Peyer's patch (tissue), 4 donors: ENCODE data around the gene GNAI3. TPM values are rescaled to one million over a fixed set of nuclear protein-coding genes. Genes with fewer than 3 reads are reported as not detected.

Experiments used
- DNase-seq, 3 donors: peaks; one replicate each; pipeline ENCODE4 v3.0.0-alpha.2; 2017 to 2019
- H3K27ac ChIP-seq, 4 donors: fragments of 200-600 bp; sonication (generic); one replicate each; pipeline ENCODE4 v1.5.1; 2016 to 2019
- H3K27me3 ChIP-seq, 2 donors: fragments of 200-600 bp; sonication (generic); one replicate each; pipeline ENCODE4 v1.5.1; 2019
- H3K36me3 ChIP-seq, 3 donors: fragments of 200-600 bp; sonication (generic); one replicate each; pipeline ENCODE4 v1.5.1; 2016 to 2019
- H3K4me1 ChIP-seq, 4 donors: fragments of 200-600 bp; sonication (generic); one replicate each; pipeline ENCODE4 v1.5.1; 2016 to 2019
- H3K4me3 ChIP-seq, 4 donors: fragments of 200-600 bp; sonication (generic); 1 replicate in 3 of 4; 2 replicates in 1 of 4; pipeline ENCODE4 v1.5.1; 2016 to 2019; ENCODE audit warnings: mild to moderate bottlenecking in 1 of 4
- H3K9me3 ChIP-seq, 4 donors: fragments of 200-600 bp; sonication (generic); one replicate each; pipeline ENCODE4 v1.5.1; 2016 to 2019; ENCODE audit warnings: mild to moderate bottlenecking in 1 of 4
- POLR2A ChIP-seq, 2 donors: fragments of 450-650 bp; IDR thresholded peaks; one replicate each; pipeline ENCODE4 v1.5.1; 2017; ENCODE audit warnings: antibody characterized with exemption in 2 of 2, mild to moderate bottlenecking in 2 of 2, moderate library complexity in 2 of 2
- total RNA-seq, 4 donors: library from RNA; depleted of rRNA; stranded (reverse); fragments of >200 nt; gene quantifications; one replicate each; pipeline ENCODE4 v1.1.0, GENCODE V29; 2016
- TF ChIP-seq, protein P1 (sequence below), 6 experiments: fragments of 450-650 bp in 4 of 6; fragments of 200-600 bp in 2 of 6; sonication (generic) in 1 of 6; IDR thresholded peaks; one replicate each; pipeline ENCODE4 v1.5.1; 2017 to 2019; ENCODE audit warnings: antibody characterized with exemption in 6 of 6, mild to moderate bottlenecking in 3 of 6, moderate library complexity in 1 of 6

GNAI3 gene
- total RNA-seq, 4 donors from 2014 or later = 4.1 to 6.8 (median 5.8) TPM

DNA sequence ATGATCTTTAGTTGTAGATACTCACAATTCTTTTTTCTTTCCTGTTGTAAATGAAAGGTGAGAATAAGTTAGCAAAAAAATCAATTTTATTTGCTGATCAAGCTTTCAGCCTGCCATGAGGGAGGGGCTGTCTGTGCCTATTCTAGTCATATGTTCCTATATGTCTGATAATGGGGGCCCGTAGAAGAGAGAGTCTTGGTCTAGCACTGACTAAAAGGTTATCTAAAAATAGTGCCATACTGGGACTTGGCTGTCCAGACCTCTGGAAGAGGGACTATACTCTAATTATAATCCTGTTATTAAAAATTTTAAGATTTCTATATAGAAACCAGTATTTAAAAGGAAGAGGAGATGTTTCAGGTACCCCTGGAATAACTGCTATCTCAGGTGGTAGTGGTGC lies 18.6 kb downstream of the GNAI3 start:
- no peaks in the 10 kb centered on the region for H3K9me3 ChIP-seq
- H3K27ac ChIP-seq = no peak overlapping the region
- DNase-seq = no peak
- H3K4me3 ChIP-seq = no peak overlapping the region
- no peaks in the 10 kb centered on the region for H3K27me3 ChIP-seq
- no peak for TF ChIP-seq POLR2A (IDR thresholded peaks at IDR 0.05)
- TF ChIP-seq, protein P1, sequence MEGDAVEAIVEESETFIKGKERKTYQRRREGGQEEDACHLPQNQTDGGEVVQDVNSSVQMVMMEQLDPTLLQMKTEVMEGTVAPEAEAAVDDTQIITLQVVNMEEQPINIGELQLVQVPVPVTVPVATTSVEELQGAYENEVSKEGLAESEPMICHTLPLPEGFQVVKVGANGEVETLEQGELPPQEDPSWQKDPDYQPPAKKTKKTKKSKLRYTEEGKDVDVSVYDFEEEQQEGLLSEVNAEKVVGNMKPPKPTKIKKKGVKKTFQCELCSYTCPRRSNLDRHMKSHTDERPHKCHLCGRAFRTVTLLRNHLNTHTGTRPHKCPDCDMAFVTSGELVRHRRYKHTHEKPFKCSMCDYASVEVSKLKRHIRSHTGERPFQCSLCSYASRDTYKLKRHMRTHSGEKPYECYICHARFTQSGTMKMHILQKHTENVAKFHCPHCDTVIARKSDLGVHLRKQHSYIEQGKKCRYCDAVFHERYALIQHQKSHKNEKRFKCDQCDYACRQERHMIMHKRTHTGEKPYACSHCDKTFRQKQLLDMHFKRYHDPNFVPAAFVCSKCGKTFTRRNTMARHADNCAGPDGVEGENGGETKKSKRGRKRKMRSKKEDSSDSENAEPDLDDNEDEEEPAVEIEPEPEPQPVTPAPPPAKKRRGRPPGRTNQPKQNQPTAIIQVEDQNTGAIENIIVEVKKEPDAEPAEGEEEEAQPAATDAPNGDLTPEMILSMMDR (IDR thresholded peaks at IDR 0.05) = no peak
- no peaks in the 10 kb centered on the region for H3K36me3 ChIP-seq
- peaks cover 0 to 34% (median 6%) of the 10 kb centered on the region in 4 donors for H3K4me1 ChIP-seq

DNA sequence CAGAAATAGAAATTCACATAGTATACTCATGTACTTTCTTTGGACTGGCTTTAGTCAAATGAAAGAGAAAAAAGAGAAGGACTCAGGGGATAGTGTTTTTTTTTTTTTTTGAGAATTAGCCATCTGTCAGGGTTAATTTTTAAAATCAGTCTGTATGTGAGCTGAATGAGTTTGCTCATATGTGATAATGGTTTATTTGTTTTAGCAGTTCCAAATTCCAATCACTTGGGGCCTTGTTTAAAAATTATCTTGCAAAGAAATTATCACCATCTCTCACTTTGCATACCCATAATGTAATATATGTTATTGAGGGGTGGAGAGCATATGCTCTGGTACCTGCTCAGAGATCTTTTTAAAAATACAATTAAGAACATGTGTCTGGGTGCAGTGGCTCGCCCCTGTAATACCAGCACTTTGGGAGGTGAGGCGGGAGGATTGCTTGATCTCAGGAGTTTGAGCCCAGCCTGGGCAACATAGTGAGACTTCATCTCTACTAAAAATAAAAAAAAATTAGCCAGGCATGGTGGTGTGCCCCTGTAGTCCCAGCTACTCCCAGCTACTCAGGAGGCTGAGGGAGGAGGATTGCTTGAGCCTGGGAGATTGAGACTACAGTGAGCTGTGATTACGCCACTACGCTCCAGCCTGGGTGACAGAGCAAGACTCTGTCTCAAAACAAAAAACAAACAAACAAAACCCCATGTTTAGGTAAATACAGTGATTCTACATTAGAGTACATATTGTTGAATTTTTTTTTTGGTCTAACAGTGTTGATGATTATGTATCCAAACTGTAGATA lies 19.7 kb downstream of the GNAI3 start:
- TF ChIP-seq POLR2A (IDR thresholded peaks at IDR 0.05) = no peak
- TF ChIP-seq, protein P1 (IDR thresholded peaks at IDR 0.05) = no peak

DNA sequence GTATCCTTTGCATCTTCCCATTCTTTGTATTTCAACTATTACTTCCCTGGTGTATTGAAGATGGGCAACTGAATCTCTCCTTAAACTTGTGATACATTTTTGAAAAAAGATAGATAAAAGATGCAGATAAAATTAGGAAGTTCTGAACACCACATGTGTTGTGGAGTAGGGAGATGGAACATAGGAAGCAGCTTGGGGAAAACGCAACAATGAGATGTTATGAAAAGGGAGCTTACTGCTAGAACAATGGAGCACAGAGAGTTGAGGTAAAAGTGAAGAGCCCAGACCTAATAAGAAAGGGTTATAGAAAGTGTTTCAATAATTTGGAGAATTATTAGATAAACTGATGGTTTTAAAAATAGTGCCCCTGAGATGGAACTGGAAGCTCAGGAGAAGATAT lies 20.9 kb downstream of the GNAI3 start:
- Histone ChIP-seq H3K4me3 (no peak overlapping the region), H3K27ac (no peak overlapping the region), H3K36me3 (no peaks in the 10 kb centered on the region), H3K9me3 (no peaks in the 10 kb centered on the region), H3K4me1 (peaks cover 0 to 17% (median 4%) of the 10 kb centered on the region in 4 donors), H3K27me3 (no peaks in the 10 kb centered on the region)
- TF ChIP-seq, protein P1 (IDR thresholded peaks at IDR 0.05) = no peak
- TF ChIP-seq POLR2A (IDR thresholded peaks at IDR 0.05) = no peak
- DNase-seq = no peak

More for the DNA sequence above, 19.7 kb downstream of the GNAI3 start:
- H3K9me3 ChIP-seq = no peaks in the 10 kb centered on the region
- DNase-seq = no peak
- no peaks in the 10 kb centered on the region for H3K36me3 ChIP-seq
- peaks cover 0 to 29% (median 6%) of the 10 kb centered on the region in 4 donors for H3K4me1 ChIP-seq
- no peak overlapping the region for H3K4me3 ChIP-seq
- no peaks in the 10 kb centered on the region for H3K27me3 ChIP-seq
- H3K27ac ChIP-seq = no peak overlapping the region

DNA sequence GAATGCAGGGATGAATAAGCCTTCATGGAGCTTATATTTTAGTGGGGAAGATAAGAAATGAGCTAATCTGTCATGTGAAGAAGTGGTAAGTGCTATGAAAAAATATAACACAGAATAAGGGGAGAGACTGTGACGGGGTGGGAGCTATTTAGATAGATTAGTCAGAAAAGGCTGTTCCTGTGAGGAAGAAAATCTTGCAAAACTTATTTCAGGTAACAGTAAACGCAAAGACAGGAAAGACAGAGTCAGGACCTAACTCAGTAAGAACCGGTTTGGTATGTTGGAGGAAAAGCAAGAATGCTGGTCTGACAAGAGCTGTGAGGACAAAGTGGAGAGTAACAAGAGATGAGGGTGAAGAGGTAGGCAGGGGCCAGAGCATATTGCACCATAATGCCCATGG lies 22.0 kb downstream of the GNAI3 start:
- Histone ChIP-seq H3K4me3 (no peak overlapping the region), H3K36me3 (no peaks in the 10 kb centered on the region), H3K9me3 (no peaks in the 10 kb centered on the region), H3K27me3 (no peaks in the 10 kb centered on the region), H3K27ac (no peak overlapping the region), H3K4me1 (peaks cover 0 to 17% (median 4%) of the 10 kb centered on the region in 4 donors)
- TF ChIP-seq, protein P1 (IDR thresholded peaks at IDR 0.05) = no peak
- TF ChIP-seq POLR2A (IDR thresholded peaks at IDR 0.05) = no peak
- no peak for DNase-seq

DNA sequence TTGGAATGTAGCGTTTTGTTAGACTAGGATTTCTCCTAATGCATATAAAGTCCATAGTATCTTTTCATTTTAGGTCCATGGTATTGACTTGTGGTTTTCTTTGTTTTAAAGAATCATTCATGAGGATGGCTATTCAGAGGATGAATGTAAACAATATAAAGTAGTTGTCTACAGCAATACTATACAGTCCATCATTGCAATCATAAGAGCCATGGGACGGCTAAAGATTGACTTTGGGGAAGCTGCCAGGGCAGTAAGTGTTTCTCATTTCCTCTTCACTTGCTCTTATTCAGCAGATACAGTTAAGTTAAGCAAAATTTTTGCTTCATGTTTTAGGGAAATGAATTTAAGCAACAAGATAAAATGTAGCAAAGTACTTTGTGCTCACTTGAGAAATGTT lies 25.4 kb downstream of the GNAI3 start:
- no peaks in the 10 kb centered on the region for H3K9me3 ChIP-seq
- H3K4me1 ChIP-seq = peaks cover 0 to 6% (median 0%) of the 10 kb centered on the region in 4 donors
- no peak for DNase-seq
- H3K36me3 ChIP-seq = peaks cover 0 to 7% (median 0%) of the 10 kb centered on the region in 3 donors
- H3K27ac ChIP-seq = no peak overlapping the region
- H3K27me3 ChIP-seq = no peaks in the 10 kb centered on the region
- no peak overlapping the region for H3K4me3 ChIP-seq
- TF ChIP-seq POLR2A (IDR thresholded peaks at IDR 0.05) = no peak
- TF ChIP-seq, protein P1 (IDR thresholded peaks at IDR 0.05) = no peak
